ENCODE data around the gene GALNT4. TPM values are rescaled to one million over a fixed set of nuclear protein-coding genes. Genes with fewer than 3 reads are reported as not detected.

The GALNT4 gene
- polyA plus RNA-seq, 1 donor (not counting 4 experiments of a cell fraction or from before 2014, with no cell fraction given): 3.4 TPM

GRCh38 chr12:89556976-89557375, 32.4 kb upstream of the GALNT4 start:
- Histone ChIP-seq H3K9me3 (ENCODE audit: control insufficient read depth, low read depth, low read length) (no peaks in the 10 kb centered on the region), H3K27ac (ENCODE audit: control insufficient read depth, insufficient read depth, low read length) (no peak overlapping the region), H4K20me1 (ENCODE audit: control insufficient read depth, extremely low read depth, insufficient read depth, low read length) (no peaks in the 10 kb centered on the region), H3K9me1 (ENCODE audit: control insufficient read depth, extremely low read depth, insufficient read depth, low read length) (no peaks in the 10 kb centered on the region), H3K4me2 (ENCODE audit: control insufficient read depth, extremely low read depth, insufficient read depth, low read depth, low read length) (no peak overlapping the region), H2AFZ (ENCODE audit: control insufficient read depth, low read length) (no peak overlapping the region), H3K27me3 (ENCODE audit: control insufficient read depth, extremely low read depth, insufficient read depth, low read length) (no peaks in the 10 kb centered on the region), H3K9ac (ENCODE audit: control insufficient read depth, extremely low read depth, insufficient read depth, low read length) (no peak overlapping the region), H3K4me1 (ENCODE audit: control insufficient read depth, extremely low read depth, insufficient read depth, low read length) (peaks cover 3% of the 10 kb centered on the region), H3K79me2 (ENCODE audit: control insufficient read depth, insufficient read depth, low read length) (no peaks in the 10 kb centered on the region), H3K36me3 (ENCODE audit: control insufficient read depth in 2 of 2, extremely low read depth in 1 of 2, insufficient read depth in 2 of 2, low read length in 2 of 2) (no peaks in the 10 kb centered on the region), H3K4me3 (ENCODE audit: control insufficient read depth in 2 of 3, extremely low read depth in 1 of 3, insufficient read depth in 2 of 3, low read depth in 1 of 3, low read length in 3 of 3) (no peak overlapping the region)
- FAIRE-seq: no peak
- TF ChIP-seq CTCF (optimal IDR thresholded peaks at IDR 0.05 in 1 of 3, IDR thresholded peaks at IDR 0.05 in 1 of 3, conservative IDR thresholded peaks at IDR 0.05 in 1 of 3; ENCODE audit: extremely low read depth in 1 of 3, insufficient read depth in 2 of 3, low read length in 3 of 3): no peak
- no peak for TF ChIP-seq EZH2 (IDR thresholded peaks at IDR 0.05; ENCODE audit: low read length)
- DNase-seq (ENCODE audit: low read depth, low spot score): no peak
- dilution Hi-C loops (cut with MboI; ENCODE audit: extremely low pct_ligation_motif_present, low sequenced_read_pairs): no loop called here

GRCh38 chr12:89552376-89552775, 27.8 kb upstream of the GALNT4 start:
- FAIRE-seq (no peak), DNase-seq (ENCODE audit: low read depth, low spot score) (no peak)
- Histone ChIP-seq H2AFZ (ENCODE audit: control insufficient read depth, low read length) (no peak overlapping the region), H3K9me3 (ENCODE audit: control insufficient read depth, low read depth, low read length) (no peaks in the 10 kb centered on the region), H3K79me2 (ENCODE audit: control insufficient read depth, insufficient read depth, low read length) (no peaks in the 10 kb centered on the region), H3K9ac (ENCODE audit: control insufficient read depth, extremely low read depth, insufficient read depth, low read length) (no peak overlapping the region), H3K27me3 (ENCODE audit: control insufficient read depth, extremely low read depth, insufficient read depth, low read length) (no peaks in the 10 kb centered on the region), H4K20me1 (ENCODE audit: control insufficient read depth, extremely low read depth, insufficient read depth, low read length) (no peaks in the 10 kb centered on the region), H3K4me3 (ENCODE audit: control insufficient read depth in 2 of 3, extremely low read depth in 1 of 3, insufficient read depth in 2 of 3, low read depth in 1 of 3, low read length in 3 of 3) (no peak overlapping the region), H3K4me2 (ENCODE audit: control insufficient read depth, extremely low read depth, insufficient read depth, low read depth, low read length) (no peak overlapping the region), H3K4me1 (ENCODE audit: control insufficient read depth, extremely low read depth, insufficient read depth, low read length) (peaks cover 3% of the 10 kb centered on the region), H3K36me3 (ENCODE audit: control insufficient read depth in 2 of 2, extremely low read depth in 1 of 2, insufficient read depth in 2 of 2, low read length in 2 of 2) (no peaks in the 10 kb centered on the region), H3K9me1 (ENCODE audit: control insufficient read depth, extremely low read depth, insufficient read depth, low read length) (no peaks in the 10 kb centered on the region), H3K27ac (ENCODE audit: control insufficient read depth, insufficient read depth, low read length) (no peak overlapping the region)
- no peak for TF ChIP-seq CTCF (optimal IDR thresholded peaks at IDR 0.05 in 1 of 3, IDR thresholded peaks at IDR 0.05 in 1 of 3, conservative IDR thresholded peaks at IDR 0.05 in 1 of 3; ENCODE audit: extremely low read depth in 1 of 3, insufficient read depth in 2 of 3, low read length in 3 of 3)
- dilution Hi-C loops (cut with MboI; ENCODE audit: extremely low pct_ligation_motif_present, low sequenced_read_pairs): no loop called here
